Ishikawa (cell line): ENCODE results near the gene DST.

ENCODE experiments used
- CEBPB ChIP-seq: IDR thresholded peaks from 2 replicates; pipeline ENCODE4 v1.6.1; 2012
- CREB1 ChIP-seq: IDR thresholded peaks from 2 replicates; pipeline ENCODE4 v1.6.1; 2012; ENCODE audit warnings: low read depth
- EGR1 ChIP-seq: IDR thresholded peaks from 2 replicates; pipeline ENCODE4 v1.6.1; 2012
- EP300 ChIP-seq: IDR thresholded peaks from 2 replicates; pipeline ENCODE4 v1.6.1; 2012; ENCODE audit warnings: borderline replicate concordance
- FOXM1 ChIP-seq: IDR thresholded peaks from 2 replicates; pipeline ENCODE4 v1.6.1; 2012; ENCODE audit warnings: low read depth, borderline replicate concordance
- MAX ChIP-seq: IDR thresholded peaks from 2 replicates; pipeline ENCODE4 v1.6.1; 2012
- NFIC ChIP-seq: IDR thresholded peaks from 2 replicates; pipeline ENCODE4 v1.6.1; 2012
- RAD21 ChIP-seq: IDR thresholded peaks from 2 replicates; pipeline ENCODE4 v1.6.1; 2012; ENCODE audit warnings: low read depth
- TAF1 ChIP-seq: IDR thresholded peaks from 2 replicates; pipeline ENCODE4 v1.6.1; 2012; ENCODE audit warnings: low read depth, mild to moderate bottlenecking
- TCF12 ChIP-seq: IDR thresholded peaks from 2 replicates; pipeline ENCODE4 v1.6.1; 2012; ENCODE audit warnings: low read depth
- TEAD4 ChIP-seq: IDR thresholded peaks from 2 replicates; pipeline ENCODE4 v1.6.1; 2012
- USF1 ChIP-seq: IDR thresholded peaks from 2 replicates; pipeline ENCODE4 v1.6.1; 2012
- YY1 ChIP-seq: IDR thresholded peaks from 2 replicates; pipeline ENCODE4 v1.6.1; 2012; ENCODE audit warnings: low read depth
- ZBTB7A ChIP-seq: IDR thresholded peaks from 2 replicates; pipeline ENCODE4 v1.6.1; 2012; ENCODE audit warnings: low read depth
- TF ChIP-seq, protein P1 (sequence below): IDR thresholded peaks from 2 replicates; pipeline ENCODE4 v1.6.1; 2012; ENCODE audit warnings: low read depth, mild to moderate bottlenecking

Gene DST

GRCh38 chr6:56567501-56567900 is 75.2 kb downstream of the DST start:
- TF ChIP-seq USF1 (no peak), NFIC (no peak), TCF12 (no peak), ZBTB7A (no peak), MAX (no peak), RAD21 (no peak), CREB1 (no peak), TEAD4 (no peak), EP300 (no peak), TAF1 (no peak), FOXM1 (no peak), CEBPB (no peak), EGR1 (no peak), YY1 (no peak)
- TF ChIP-seq, protein P1, sequence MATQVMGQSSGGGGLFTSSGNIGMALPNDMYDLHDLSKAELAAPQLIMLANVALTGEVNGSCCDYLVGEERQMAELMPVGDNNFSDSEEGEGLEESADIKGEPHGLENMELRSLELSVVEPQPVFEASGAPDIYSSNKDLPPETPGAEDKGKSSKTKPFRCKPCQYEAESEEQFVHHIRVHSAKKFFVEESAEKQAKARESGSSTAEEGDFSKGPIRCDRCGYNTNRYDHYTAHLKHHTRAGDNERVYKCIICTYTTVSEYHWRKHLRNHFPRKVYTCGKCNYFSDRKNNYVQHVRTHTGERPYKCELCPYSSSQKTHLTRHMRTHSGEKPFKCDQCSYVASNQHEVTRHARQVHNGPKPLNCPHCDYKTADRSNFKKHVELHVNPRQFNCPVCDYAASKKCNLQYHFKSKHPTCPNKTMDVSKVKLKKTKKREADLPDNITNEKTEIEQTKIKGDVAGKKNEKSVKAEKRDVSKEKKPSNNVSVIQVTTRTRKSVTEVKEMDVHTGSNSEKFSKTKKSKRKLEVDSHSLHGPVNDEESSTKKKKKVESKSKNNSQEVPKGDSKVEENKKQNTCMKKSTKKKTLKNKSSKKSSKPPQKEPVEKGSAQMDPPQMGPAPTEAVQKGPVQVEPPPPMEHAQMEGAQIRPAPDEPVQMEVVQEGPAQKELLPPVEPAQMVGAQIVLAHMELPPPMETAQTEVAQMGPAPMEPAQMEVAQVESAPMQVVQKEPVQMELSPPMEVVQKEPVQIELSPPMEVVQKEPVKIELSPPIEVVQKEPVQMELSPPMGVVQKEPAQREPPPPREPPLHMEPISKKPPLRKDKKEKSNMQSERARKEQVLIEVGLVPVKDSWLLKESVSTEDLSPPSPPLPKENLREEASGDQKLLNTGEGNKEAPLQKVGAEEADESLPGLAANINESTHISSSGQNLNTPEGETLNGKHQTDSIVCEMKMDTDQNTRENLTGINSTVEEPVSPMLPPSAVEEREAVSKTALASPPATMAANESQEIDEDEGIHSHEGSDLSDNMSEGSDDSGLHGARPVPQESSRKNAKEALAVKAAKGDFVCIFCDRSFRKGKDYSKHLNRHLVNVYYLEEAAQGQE, result no peak

DNA sequence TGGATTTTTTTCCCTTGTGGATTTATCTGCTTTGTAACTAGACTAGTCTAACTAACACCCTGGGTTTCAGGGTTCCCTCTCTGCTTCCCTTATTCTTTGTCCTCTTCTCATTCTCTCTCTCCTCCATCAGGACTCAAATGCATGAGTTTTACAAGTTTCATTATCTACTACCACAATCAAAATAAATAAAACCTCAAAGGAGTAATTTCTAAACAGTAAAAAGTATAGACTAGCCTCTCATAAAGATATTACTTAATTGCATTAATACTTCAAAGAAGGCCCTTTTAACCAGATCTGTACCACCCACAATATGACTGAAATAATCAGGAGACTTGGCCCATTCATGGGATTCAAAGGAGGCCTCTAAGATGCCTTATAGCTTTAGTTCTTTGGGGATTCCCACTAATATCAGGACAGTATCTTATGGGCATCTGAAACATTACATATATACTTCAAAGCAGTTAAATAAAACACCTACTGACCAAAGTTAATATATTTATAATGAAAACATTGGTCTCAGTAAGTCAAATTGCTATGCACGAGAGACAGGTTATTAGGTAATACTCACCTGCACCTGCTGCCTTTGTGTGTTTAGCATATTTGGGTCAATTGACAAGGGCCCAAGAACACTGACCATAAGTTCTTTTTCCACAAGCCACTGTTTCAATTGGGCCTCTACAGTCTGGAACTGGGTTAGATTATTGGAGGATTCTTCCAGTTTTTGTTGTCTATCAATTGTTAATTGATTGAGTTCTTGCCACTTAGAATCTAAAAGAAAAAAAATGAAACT is 85.7 kb downstream of the DST start:
- TF ChIP-seq USF1, result no peak
- TF ChIP-seq RAD21, result no peak
- TF ChIP-seq ZBTB7A, result no peak
- TF ChIP-seq TCF12, result no peak
- TF ChIP-seq CREB1, result no peak
- TF ChIP-seq TEAD4, result no peak
- TF ChIP-seq MAX, result no peak
- TF ChIP-seq EGR1, result no peak
- no peak for TF ChIP-seq NFIC
- no peak for TF ChIP-seq TAF1
- TF ChIP-seq, protein P1, result no peak
- TF ChIP-seq YY1, result no peak
- TF ChIP-seq EP300, result no peak

- no peak for TF ChIP-seq CEBPB
These were observed 87.2 kb downstream of the DST start for GRCh38 chr6:56555438-56555872.

GRCh38 chr6:56552187-56553130 is 90.2 kb downstream of the DST start:
- TF ChIP-seq CREB1 (no peak), MAX (no peak), RAD21 (no peak), YY1 (no peak), EGR1 (no peak), NFIC (no peak), USF1 (no peak), CEBPB (no peak), ZBTB7A (no peak), TCF12 (no peak), FOXM1 (no peak), EP300 (no peak), TAF1 (no peak), TEAD4 (no peak)
- TF ChIP-seq, protein P1, result no peak
